K562 (cell line): ENCODE data around the gene MARK2. TPM values are rescaled to one million over a fixed set of nuclear protein-coding genes. Genes with fewer than 3 reads are reported as not detected.

Experiments used
- ARID3A ChIP-seq: IDR thresholded peaks from 2 replicates; pipeline ENCODE4 v1.6.1; 2012; ENCODE audit warnings: low read depth, low read length, improper control_type of control experiment, borderline replicate concordance
- ARID3B ChIP-seq: fragments of 250-450 bp; sonication (Bioruptor Pico); IDR thresholded peaks from 2 replicates; pipeline ENCODE4 v1.4.0; 2020; ENCODE audit warnings: borderline replicate concordance
- CC2D1A ChIP-seq: fragments of 450-650 bp; IDR thresholded peaks from 2 replicates; pipeline ENCODE4 v1.6.1; 2017; ENCODE audit warnings: mild to moderate bottlenecking
- ESRRA ChIP-seq: fragments of 450-650 bp; IDR thresholded peaks from 2 replicates; pipeline ENCODE4 v1.6.1; 2014; ENCODE audit warnings: low read depth, mild to moderate bottlenecking, moderate library complexity, borderline replicate concordance
- GABPB1 ChIP-seq: sonication (generic); formaldehyde crosslinking; IDR thresholded peaks from 2 replicates; pipeline ENCODE4 v1.8.0; 2022; ENCODE audit warnings: mild to moderate bottlenecking, missing genetic modification reagents
- HLTF ChIP-seq: fragments of 450-650 bp; IDR thresholded peaks from 2 replicates; pipeline ENCODE4 v1.6.1; 2016
- NCOA2 ChIP-seq, 2 experiments: fragments of 450-650 bp; IDR thresholded peaks; 2 replicates each; pipeline ENCODE4 v1.6.1; 2018; ENCODE audit warnings: mild to moderate bottlenecking in 2 of 2, moderate library complexity in 1 of 2; ENCODE audit not compliant: partially characterized antibody in 2 of 2
- RNF2 ChIP-seq: sonication (generic); IDR thresholded peaks from 2 replicates; pipeline ENCODE4 v1.6.1; 2016
- TOE1 ChIP-seq, 2 experiments: fragments of 450-650 bp in 1 of 2; sonication (generic) in 1 of 2; formaldehyde crosslinking in 1 of 2; IDR thresholded peaks; 2 replicates each; pipeline versions ENCODE4 v1.7.1 to v1.8.0; 2016 to 2022; ENCODE audit warnings: borderline replicate concordance in 2 of 2, mild to moderate bottlenecking in 2 of 2, antibody characterized with exemption in 1 of 2, inconsistent platforms in 1 of 2, low read depth in 1 of 2, missing genetic modification reagents in 1 of 2, moderate library complexity in 1 of 2
- ZNF12 ChIP-seq: sonication (generic); formaldehyde crosslinking; IDR thresholded peaks from 2 replicates; pipeline ENCODE4 v1.4.0; 2020; ENCODE audit warnings: mild to moderate bottlenecking, missing genetic modification reagents
- ZNF395 ChIP-seq: fragments of 200-800 bp; sonication (Bioruptor generic); IDR thresholded peaks from 2 replicates; pipeline ENCODE4 v1.6.1; 2017; ENCODE audit warnings: missing genetic modification characterization, missing compliant biosample characterization
- ZNF445 ChIP-seq: fragments of 250-450 bp; sonication (Bioruptor Pico); IDR thresholded peaks from 2 replicates; pipeline ENCODE4 v1.4.0; 2020; ENCODE audit warnings: low read depth, mild to moderate bottlenecking, moderate library complexity
- polyA plus RNA-seq, 8 experiments: library from polyadenylated mRNA; depleted of rRNA in 4 of 8; stranded (reverse) in 5 of 8; unstranded in 3 of 8; fragments of >200 nt; fragmentation: Nextera tagmentation in 2 of 8; fragmentation: Illumina TruSeq in 1 of 8; extraction: Ambion mirVana in 2 of 8; extraction: Trizol in 1 of 8; gene quantifications; 2 replicates each; pipeline versions ENCODE4 v1.2.1 to v1.2.3, GENCODE V29; 2011 to 2014; ENCODE audit warnings: inconsistent platforms in 1 of 8, missing spikeins in 1 of 8
- total RNA-seq, 7 experiments: library from RNA; depleted of rRNA in 6 of 7; stranded (reverse); fragments of >200 nt in 6 of 7; fragmentation: Illumina TruSeq in 2 of 7; extraction: Trizol in 2 of 7; gene quantifications; 2 replicates each; pipeline versions ENCODE4 v1.2.1 to v1.2.3, GENCODE V29; 2011 to 2021; ENCODE audit warnings: low replicate concordance in 1 of 7
- TF ChIP-seq, protein P1 (sequence below): fragments of 450-650 bp; formaldehyde crosslinking; IDR thresholded peaks from 2 replicates; pipeline ENCODE4 v1.4.0; 2020; ENCODE audit warnings: mild to moderate bottlenecking
- TF ChIP-seq, protein P2 (sequence below): fragments of 450-650 bp; IDR thresholded peaks from 2 replicates; pipeline ENCODE4 v1.6.1; 2014; ENCODE audit warnings: low read depth, mild to moderate bottlenecking, moderate library complexity, borderline replicate concordance

Gene MARK2
- total and polyA plus RNA-seq, 9 of the 15 experiments (the other 6 are each of a cell fraction or from before 2014, with no cell fraction given): 0.32 to 43.5 (median 15.1) TPM

- no peak for TF ChIP-seq TOE1 (IDR thresholded peaks at IDR 0.05; ENCODE audit: borderline replicate concordance)
- TF ChIP-seq TOE1 (CRISPR knock-in tag; IDR thresholded peaks at IDR 0.05; ENCODE audit: borderline replicate concordance, low read depth): no peak
- no peak for TF ChIP-seq NCOA2 (IDR thresholded peaks at IDR 0.05; ENCODE audit: partially characterized antibody in 2 of 2)
- TF ChIP-seq ZNF395 (CRISPR knock-in tag): no peak
- TF ChIP-seq CC2D1A: no peak
- TF ChIP-seq ARID3B: no peak
- TF ChIP-seq HLTF: no peak
- TF ChIP-seq GABPB1: no peak
- TF ChIP-seq ZNF12: no peak
- TF ChIP-seq ZNF445 (CRISPR knock-in tag): no peak
- TF ChIP-seq ARID3A: no peak
- no peak for TF ChIP-seq RNF2
- TF ChIP-seq ESRRA: no peak
- TF ChIP-seq, protein P1, sequence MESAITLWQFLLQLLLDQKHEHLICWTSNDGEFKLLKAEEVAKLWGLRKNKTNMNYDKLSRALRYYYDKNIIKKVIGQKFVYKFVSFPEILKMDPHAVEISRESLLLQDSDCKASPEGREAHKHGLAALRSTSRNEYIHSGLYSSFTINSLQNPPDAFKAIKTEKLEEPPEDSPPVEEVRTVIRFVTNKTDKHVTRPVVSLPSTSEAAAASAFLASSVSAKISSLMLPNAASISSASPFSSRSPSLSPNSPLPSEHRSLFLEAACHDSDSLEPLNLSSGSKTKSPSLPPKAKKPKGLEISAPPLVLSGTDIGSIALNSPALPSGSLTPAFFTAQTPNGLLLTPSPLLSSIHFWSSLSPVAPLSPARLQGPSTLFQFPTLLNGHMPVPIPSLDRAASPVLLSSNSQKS (CRISPR knock-in tag): no peak
- TF ChIP-seq, protein P2, sequence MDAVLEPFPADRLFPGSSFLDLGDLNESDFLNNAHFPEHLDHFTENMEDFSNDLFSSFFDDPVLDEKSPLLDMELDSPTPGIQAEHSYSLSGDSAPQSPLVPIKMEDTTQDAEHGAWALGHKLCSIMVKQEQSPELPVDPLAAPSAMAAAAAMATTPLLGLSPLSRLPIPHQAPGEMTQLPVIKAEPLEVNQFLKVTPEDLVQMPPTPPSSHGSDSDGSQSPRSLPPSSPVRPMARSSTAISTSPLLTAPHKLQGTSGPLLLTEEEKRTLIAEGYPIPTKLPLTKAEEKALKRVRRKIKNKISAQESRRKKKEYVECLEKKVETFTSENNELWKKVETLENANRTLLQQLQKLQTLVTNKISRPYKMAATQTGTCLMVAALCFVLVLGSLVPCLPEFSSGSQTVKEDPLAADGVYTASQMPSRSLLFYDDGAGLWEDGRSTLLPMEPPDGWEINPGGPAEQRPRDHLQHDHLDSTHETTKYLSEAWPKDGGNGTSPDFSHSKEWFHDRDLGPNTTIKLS: no peak
- TF ChIP-seq, all 486 proteins: peak for 0
These were observed 50.4 kb downstream of the MARK2 start (continued) for GRCh38 chr11:63889344-63889743.
